NOMO-1 treated with DMSO at 0.1 percent for 48 hours (cell line): Measurements from ENCODE around the gene ADAR.
A peak's percentile ranks its signal among the peaks of the same experiment; 100 is the strongest.

Experiments
- DNase-seq: peaks from one replicate; lab custom pipeline; 2025; ENCODE audit not compliant: unreplicated experiment; lab: John Stamatoyannopoulos, UW

Gene ADAR

DNA sequence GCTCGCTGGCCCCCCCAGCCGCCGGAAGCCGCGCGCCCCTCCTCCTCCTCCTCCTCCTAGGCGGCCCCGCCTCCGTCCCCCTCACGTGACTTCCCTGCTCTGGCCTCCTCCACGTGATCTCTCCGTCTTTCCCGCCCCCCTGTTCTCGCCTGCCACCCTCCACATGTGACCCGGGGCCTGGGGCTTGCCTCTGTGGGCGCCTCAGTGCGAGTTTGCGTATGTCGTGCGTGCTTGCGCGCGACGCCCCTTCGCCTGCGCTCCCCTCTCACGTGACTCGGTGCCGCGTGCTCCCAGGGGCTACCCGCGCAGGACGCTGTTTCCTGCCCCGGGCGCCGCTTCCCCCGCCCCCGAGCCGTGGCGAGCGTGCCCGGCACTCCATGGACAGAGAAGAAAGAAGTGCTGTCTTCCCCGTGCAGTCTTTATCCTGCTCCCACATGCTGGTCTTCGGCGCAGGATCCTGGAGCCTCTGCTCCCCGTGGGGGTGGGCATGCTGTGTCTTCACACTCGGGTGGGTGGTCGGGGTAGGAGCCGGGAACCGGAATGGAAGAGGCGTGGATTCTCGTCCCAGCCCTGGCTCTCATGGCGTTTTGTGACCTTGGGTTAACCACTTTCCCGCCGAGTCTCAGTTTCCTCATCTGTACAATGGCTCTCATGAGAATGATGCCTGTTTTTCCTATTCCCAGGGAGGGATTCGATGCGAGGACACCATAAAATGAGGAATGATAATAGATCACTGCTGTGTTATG lies 49.1 kb downstream of the ADAR start:
- DNase-seq = peak; percentile 99

DNA sequence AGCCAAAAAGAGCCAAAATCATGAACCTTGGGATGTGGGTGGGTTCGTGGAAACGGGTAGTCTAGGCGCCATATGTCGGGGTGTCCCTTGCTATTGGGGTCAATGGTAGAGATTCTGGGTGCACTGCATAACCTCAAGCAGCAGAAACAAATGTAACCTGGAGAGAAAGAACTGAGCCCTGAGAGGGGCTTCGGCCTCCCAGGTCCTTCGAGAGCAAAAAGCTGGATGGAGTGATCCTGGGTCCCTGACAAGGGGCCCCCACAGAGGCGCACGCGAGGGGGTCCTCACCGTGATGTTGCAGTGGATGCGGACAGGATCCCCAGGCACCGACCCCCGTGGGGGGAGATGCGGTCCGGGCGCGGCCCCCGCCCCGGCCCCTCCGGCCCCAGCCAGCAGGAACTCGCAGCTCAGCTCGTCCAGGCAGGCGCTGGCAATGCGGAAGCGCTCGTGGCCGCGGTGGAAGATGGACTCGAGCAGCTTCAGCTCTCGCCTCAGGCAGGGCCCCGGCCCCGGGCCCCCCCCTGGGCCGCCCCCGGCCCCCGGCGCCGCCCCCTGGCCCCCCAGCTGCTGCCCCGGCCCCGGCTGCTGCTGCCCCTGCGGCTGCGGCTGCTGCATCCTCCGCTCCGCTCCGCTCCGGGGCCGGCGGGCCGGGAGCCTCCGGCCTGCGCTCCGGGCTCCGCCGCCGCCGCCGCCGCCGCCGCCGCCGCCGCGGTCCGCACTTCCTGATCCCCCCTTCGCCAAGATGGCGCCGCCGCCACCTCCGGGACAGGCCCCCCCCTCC lies 49.9 kb downstream of the ADAR start, which contains the start of gene UBE2Q1:
TSS of gene UBE2Q1 (minus strand) at position 724 of the 781 bp plus-strand sequence. CDS start at position 615, 109 bp downstream.
- peak; percentile 2 for DNase-seq

- no peak for DNase-seq
These were observed 50.6 kb downstream of the ADAR start for GRCh38 chr1:154557248-154557938.

DNA sequence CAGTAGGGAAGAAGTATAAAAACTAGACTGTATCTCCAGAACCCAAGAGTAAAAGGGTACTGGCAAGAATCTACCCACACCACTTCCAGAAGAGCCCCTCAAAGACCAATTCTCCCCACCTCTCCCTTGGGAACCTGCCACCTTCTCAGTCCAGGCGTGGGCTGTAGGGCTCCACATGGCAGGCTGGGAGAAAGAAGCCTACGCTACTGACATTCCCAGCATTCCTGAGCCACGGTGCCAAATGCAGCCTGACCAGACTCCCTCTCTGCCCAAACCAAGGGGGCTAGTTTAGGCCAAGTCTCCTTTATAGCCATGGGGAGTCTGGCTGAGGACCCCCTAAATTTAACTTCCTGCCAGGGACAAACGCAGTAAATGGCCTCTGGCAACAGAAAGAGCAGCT lies 51.6 kb downstream of the ADAR start:
- no peak for DNase-seq

GRCh38 chr1:154553056-154554030 lies 54.6 kb downstream of the ADAR start:
- DNase-seq = no peak

- DNase-seq = no peak
These were observed 56.0 kb downstream of the ADAR start for GRCh38 chr1:154552036-154552435.

DNA sequence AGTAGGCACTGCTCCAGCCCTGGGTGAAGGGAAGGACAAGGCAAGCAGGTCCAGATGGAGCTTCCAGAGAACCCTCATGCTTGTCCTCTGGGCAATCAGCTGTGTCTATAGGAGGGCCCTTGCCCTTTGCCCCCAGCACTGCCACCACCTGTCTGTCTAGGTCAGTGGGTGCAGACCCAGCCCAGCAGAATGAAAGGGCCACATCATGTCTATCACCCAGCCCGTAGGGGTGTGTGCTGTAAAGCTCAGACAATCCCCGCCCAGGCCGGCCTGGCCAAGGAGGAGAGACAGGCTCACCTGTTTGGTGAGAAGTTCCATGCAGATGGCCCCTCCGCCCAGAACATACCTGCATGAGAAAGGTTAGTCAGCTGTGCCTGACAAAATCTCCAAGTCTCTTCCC lies 56.5 kb downstream of the ADAR start:
- DNase-seq = no peak

DNA sequence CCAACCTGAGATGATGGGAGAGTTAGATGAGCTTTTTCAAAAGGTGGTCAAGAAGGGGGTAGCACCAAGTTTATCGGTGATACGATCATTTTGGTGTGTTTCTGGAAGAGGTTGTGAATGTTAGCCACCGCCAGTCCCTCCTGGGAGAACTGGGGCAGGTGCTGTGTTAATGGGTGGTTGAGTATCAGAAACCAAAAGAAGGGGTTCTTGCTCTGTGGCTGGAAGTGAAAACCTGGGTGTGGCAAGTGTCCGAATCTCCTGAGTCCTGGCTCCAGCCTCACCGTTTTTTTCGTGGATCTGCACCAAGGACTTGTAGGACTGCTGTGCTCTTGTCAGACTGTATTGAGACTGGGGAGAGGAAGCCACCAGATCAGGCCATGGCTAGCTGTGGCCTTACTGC lies 57.3 kb downstream of the ADAR start:
- no peak for DNase-seq

DNA sequence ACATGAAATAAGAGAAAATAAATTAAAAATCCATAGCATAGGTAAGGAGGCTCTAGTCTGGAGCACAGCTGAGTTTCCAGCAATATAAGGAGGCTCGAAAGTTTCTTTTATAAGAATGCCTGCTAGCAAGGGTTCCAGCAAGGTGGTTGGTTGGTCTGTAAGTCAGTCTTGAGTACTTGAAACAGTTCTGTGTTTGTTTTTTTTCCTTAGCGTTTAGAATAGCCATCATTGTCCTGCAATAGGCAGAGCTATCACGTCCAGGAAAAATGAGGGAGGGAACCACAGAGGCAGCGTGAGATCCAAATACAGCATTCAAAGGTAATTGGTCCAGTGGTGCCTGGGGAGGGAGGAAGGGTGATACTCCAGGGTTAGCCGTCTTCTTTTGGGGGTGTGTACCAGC lies 57.9 kb downstream of the ADAR start:
- no peak for DNase-seq

- no peak for DNase-seq
These were observed 58.7 kb downstream of the ADAR start for GRCh38 chr1:154549202-154549770.

DNA sequence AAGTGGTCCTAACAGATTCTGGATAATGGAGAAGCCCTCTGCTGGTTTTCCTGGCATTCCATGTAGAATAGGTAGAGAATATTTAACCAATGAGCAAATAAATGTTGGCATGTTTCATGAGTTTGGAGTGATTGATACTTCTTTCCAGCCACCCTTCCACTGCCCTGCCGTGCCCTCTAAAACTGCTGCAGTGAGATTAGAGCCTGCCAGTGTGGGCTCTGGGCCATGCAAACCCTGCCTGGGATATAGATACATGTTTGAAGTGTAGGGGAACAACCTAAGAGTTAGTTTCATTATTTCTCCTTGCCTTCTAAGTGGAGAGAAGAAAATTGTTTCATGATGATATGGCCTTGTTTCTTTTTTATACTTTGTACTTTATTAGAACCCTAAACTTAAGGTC lies 60.0 kb downstream of the ADAR start:
- no peak for DNase-seq

- no peak for DNase-seq
These were observed 60.8 kb downstream of the ADAR start for GRCh38 chr1:154547105-154547732.

- peak; percentile 41 for DNase-seq
These were observed 61.5 kb downstream of the ADAR start for GRCh38 chr1:154546264-154547063.

DNA sequence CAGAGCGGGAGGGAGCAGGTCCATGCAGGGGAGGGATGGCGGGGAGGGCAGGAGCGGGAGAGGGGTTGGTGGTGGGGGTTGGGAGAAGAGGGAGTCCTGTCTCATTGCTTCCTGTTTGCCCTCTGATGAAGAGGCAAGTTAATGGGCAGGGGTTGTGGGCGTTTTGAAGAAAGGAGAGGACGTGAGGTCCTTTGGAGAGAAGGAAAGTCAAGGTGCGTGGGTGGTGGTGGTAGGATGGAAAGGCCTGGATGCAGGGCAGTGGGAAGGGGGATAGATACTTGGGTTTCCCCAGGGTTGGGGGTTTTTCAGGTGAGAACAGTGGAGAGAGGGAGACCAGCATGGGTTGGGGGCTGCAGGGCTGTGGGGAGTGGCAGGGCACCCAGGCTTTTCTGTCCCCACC lies 66.8 kb downstream of the ADAR start:
- no peak for DNase-seq

DNA sequence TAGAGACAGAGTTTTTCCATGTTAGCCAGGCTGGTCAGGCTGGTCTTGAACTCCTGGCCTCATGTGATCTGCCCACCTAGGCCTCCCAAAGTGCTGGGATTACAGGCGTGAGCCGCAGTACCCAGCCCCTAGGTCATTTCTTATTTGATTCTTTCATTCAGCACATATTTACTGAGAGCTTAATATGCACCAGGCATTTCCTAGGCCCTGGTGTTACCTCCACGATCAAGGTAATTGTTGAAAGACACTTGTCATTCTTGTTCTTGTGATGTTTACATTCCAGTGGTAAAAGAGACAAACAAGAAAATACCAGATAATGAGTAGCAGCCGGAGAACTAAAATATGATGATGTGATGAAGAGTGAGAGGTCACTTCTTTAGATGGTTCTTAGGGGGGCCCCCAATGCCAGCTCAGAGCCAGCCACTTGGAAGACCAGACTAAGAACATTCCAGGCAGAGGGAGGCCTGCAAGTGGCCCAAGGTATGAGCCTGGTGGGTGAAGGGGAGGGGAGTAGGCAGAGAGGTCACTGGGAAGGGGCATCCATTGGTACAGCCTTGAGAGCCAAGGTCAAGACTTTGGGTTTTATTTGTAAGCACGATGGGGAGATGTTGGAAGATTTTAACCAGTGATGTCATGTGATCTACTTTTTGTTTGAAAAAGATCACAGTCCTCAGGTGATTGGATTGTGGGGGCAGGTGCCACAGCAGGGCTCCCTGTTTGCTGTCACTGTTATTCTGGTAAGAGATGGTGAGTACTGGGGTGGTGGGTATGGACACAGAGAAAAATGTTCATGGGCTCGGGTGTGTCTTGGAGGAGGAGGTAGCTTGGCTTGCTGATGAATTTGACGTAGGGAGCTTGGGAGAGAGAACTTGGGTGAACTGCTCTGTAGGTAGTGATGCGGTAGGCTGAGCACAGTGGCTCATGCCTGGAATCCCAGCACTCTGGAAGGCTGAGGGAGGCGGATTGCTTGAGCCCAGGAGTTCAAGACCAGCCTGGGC lies 68.2 kb downstream of the ADAR start:
- DNase-seq = no peak

DNA sequence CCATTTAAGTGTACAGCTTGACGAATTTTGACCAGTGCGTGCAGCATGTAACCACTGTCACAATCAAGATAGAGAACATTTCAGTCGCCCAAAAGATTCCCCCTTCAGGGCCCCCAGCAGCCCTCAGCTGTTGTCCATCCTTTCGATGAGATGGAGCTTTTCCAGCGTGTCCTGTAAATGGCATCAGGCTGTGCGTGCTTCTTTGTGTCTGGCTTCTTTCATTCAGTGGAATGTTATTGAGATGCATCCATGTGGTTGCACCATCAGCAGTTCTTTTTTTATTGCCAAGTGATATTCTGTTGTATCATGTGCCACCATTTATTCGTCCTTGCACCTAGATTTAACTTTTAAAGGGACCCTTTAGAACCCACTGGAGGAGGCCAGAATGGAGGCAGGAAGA lies 71.4 kb downstream of the ADAR start:
- no peak for DNase-seq

- no peak for DNase-seq
These were observed 73.8 kb downstream of the ADAR start for GRCh38 chr1:154533952-154534844.
